ENCODE measurements around the gene RALB.

DNA sequence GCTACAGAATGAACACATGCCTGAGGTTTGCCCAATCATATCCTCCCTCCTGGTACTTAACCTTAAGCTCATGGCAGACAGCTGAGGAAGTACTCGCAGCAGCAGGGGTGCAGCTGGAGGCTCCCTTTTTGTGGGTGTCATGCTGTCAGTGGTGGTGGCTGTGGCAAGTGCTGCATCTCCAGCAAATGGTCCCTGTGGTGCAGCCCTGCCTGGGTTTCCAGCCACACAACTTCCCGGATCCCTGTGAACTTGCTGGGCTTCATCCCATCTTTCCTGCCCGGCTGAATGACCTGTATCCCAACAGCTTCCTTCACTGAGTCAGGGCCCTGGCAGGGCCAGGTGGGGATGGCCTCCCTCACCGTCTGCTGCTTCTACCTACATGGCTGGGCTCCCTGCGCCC is 34.5 kb upstream of the RALB start:
- TF ChIP-seq, protein P1, sequence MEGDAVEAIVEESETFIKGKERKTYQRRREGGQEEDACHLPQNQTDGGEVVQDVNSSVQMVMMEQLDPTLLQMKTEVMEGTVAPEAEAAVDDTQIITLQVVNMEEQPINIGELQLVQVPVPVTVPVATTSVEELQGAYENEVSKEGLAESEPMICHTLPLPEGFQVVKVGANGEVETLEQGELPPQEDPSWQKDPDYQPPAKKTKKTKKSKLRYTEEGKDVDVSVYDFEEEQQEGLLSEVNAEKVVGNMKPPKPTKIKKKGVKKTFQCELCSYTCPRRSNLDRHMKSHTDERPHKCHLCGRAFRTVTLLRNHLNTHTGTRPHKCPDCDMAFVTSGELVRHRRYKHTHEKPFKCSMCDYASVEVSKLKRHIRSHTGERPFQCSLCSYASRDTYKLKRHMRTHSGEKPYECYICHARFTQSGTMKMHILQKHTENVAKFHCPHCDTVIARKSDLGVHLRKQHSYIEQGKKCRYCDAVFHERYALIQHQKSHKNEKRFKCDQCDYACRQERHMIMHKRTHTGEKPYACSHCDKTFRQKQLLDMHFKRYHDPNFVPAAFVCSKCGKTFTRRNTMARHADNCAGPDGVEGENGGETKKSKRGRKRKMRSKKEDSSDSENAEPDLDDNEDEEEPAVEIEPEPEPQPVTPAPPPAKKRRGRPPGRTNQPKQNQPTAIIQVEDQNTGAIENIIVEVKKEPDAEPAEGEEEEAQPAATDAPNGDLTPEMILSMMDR (IDR thresholded peaks at IDR 0.05; ENCODE audit: low read depth, low read length, poor library complexity, severe bottlenecking): no peak
- TF ChIP-seq EZH2phosphoT487 (IDR thresholded peaks at IDR 0.05; ENCODE audit: borderline replicate concordance, low read length): no peak
